HCT116 (cell line): ENCODE results near the gene TMEM135. TPM values are rescaled to one million over a fixed set of nuclear protein-coding genes. Genes with fewer than 3 reads are reported as not detected.
"Not testable (repeated sequence)": the region's sequence is repeated elsewhere in the genome, so short reads cannot be mapped to it uniquely, and the experiment has no call there.

Source experiments
- ATAC-seq: fragments of 200-7000 bp; cut with Tn5 transposase; 2 replicates; pipeline ENCODE4 v1.9.1; 2020; ENCODE audit warnings: mild to moderate bottlenecking, moderate library complexity
- BruUV-seq: library from RNA; stranded (reverse); fragments of 400-500 nt; replicated peaks from 2 replicates; lab custom pipeline; 2021; lab: Mats Ljungman, UMichigan
- CTCF ChIA-PET: fragments of 300-600 bp; sonication (Branson Sonifier 250); formaldehyde crosslinking; loops from one replicate; lab custom pipeline; 2021; ENCODE audit warnings: antibody characterized with exemption; lab: Charles Lee
- POLR2A ChIA-PET: fragments of 300-600, 350-600 bp; sonication (Branson Sonifier 250); formaldehyde crosslinking; loops from one replicate; lab custom pipeline; 2021; ENCODE audit warnings: antibody characterized with exemption; lab: Charles Lee
- RAD21 ChIA-PET, 2 experiments: fragments of 300-600 bp; sonication (Branson Sonifier 250); formaldehyde crosslinking; loops; one replicate each; lab custom pipeline; 2023; ENCODE audit warnings: low total read pairs in 2 of 2; ENCODE audit not compliant: uncharacterized antibody in 2 of 2, unreplicated experiment in 2 of 2, low non-redundant PET in 1 of 2; lab: Charles Lee
- DNase-seq: peaks from one replicate; pipeline ENCODE4 v3.0.0-alpha.2; 2010; ENCODE audit warnings: low read depth, low spot score
- H2AFZ ChIP-seq: fragments of 200-600 bp; shearing (Covaris generic), sonication (generic); 2 replicates; pipeline ENCODE4 v1.6.1; 2017; ENCODE audit warnings: low read depth, mixed run types, mixed read lengths, antibody characterized with exemption, low read length; ENCODE audit not compliant: poor library complexity, severe bottlenecking
- H3K27ac ChIP-seq: 2 replicates; pipeline ENCODE4 v1.5.1; 2012; ENCODE audit warnings: low read depth, low read length
- H3K27me3 ChIP-seq: fragments of 200-600 bp; sonication (generic); 2 replicates; pipeline ENCODE4 v1.6.1; 2016; ENCODE audit warnings: mixed run types, low read length, mixed read lengths; ENCODE audit not compliant: insufficient read depth
- H3K36me3 ChIP-seq, 2 experiments: fragments of 200-500 bp in 1 of 2; fragments of 200-600 bp in 1 of 2; sonication (Bioruptor generic) in 1 of 2; sonication (generic) in 1 of 2; 2 replicates each; pipeline versions ENCODE4 v1.5.1 to v1.6.1; 2014 to 2016; ENCODE audit warnings: low read length in 2 of 2, inconsistent platforms in 1 of 2, mixed read lengths in 1 of 2, mixed run types in 1 of 2; ENCODE audit not compliant: insufficient read depth in 2 of 2, control insufficient read depth in 1 of 2
- H3K4me1 ChIP-seq, 2 experiments: fragments of 200-600 bp in 1 of 2; sonication (generic) in 1 of 2; 2 replicates each; pipeline versions ENCODE4 v1.5.1 to v1.6.1; 2012 to 2017; ENCODE audit warnings: low read length in 2 of 2, inconsistent platforms in 1 of 2, mild to moderate bottlenecking in 1 of 2, mixed read lengths in 1 of 2, mixed run types in 1 of 2, moderate library complexity in 1 of 2; ENCODE audit not compliant: insufficient read depth in 2 of 2, control insufficient read depth in 1 of 2
- H3K4me2 ChIP-seq: fragments of 200-600 bp; sonication (generic); 2 replicates; pipeline ENCODE4 v1.6.1; 2017; ENCODE audit warnings: mixed run types, low read length, mixed read lengths
- H3K4me3 ChIP-seq, 2 experiments: fragments of 200-600 bp in 1 of 2; sonication (generic) in 1 of 2; replicated peaks in 1 of 2; 2 replicates each; pipeline ENCODE4 v1.5.1; 2011 to 2016; ENCODE audit warnings: low read length in 2 of 2, control low read depth in 1 of 2, low read depth in 1 of 2, mild to moderate bottlenecking in 1 of 2, mixed read lengths in 1 of 2, mixed run types in 1 of 2
- H3K79me2 ChIP-seq: fragments of 200-600 bp; sonication (generic); 2 replicates; pipeline ENCODE4 v1.6.1; 2017; ENCODE audit warnings: mild to moderate bottlenecking, mixed run types, low read length, moderate library complexity, mixed read lengths; ENCODE audit not compliant: insufficient read depth
- H3K9ac ChIP-seq: fragments of 200-600 bp; sonication (generic); 2 replicates; pipeline ENCODE4 v1.6.1; 2016; ENCODE audit warnings: low read length, mixed read lengths
- H3K9me2 ChIP-seq: fragments of 200-600 bp; sonication (generic), shearing (Covaris generic); 2 replicates; pipeline ENCODE4 v1.6.1; 2017; ENCODE audit warnings: mixed run types, mild to moderate bottlenecking, moderate library complexity; ENCODE audit not compliant: insufficient read depth
- H3K9me3 ChIP-seq, 2 experiments: fragments of 200-500 bp in 1 of 2; fragments of 200-600 bp in 1 of 2; sonication (Bioruptor generic) in 1 of 2; sonication (generic) in 1 of 2; 2 replicates each; pipeline ENCODE4 v1.6.1; 2014 to 2017; ENCODE audit warnings: low read length in 2 of 2, mixed read lengths in 2 of 2, inconsistent platforms in 1 of 2, low read depth in 1 of 2, mild to moderate bottlenecking in 1 of 2, mixed run types in 1 of 2, moderate library complexity in 1 of 2; ENCODE audit not compliant: control insufficient read depth in 1 of 2, insufficient read depth in 1 of 2
- H4K20me1 ChIP-seq: fragments of 200-600 bp; sonication (generic), shearing (Covaris generic); 2 replicates; pipeline ENCODE4 v1.6.1; 2017; ENCODE audit warnings: mixed run types, mild to moderate bottlenecking, moderate library complexity; ENCODE audit not compliant: insufficient read depth
- ELF1 ChIP-seq: IDR thresholded peaks from 2 replicates; pipeline ENCODE4 v1.6.1; 2012; ENCODE audit warnings: low read depth, borderline replicate concordance
- EZH2 ChIP-seq: fragments of 200-600 bp; sonication (generic); IDR thresholded peaks from 2 replicates; pipeline ENCODE4 v1.6.1; 2017; ENCODE audit warnings: antibody characterized with exemption, mixed run types
- ZBTB33 ChIP-seq: IDR thresholded peaks from 2 replicates; pipeline ENCODE4 v1.6.1; 2011; ENCODE audit warnings: mild to moderate bottlenecking, low read length, moderate library complexity; ENCODE audit not compliant: insufficient replicate concordance; ENCODE audit errors: extremely low read depth
- ZNF274 ChIP-seq: fragments of 200-500 bp; sonication (Bioruptor generic); IDR thresholded peaks from 2 replicates; pipeline ENCODE4 v1.6.1; 2014; ENCODE audit warnings: mild to moderate bottlenecking, low read depth, low read length, inconsistent platforms
- intact Hi-C: fragments of 100-400 bp; cut with micrococcal nuclease; formaldehyde crosslinking; loops from 2 replicates; pipeline ENCODE4 v1.10.0; 2022
- total RNA-seq: library from RNA; stranded (reverse); gene quantifications from one replicate; pipeline ENCODE4 v1.2.1, GENCODE V29; 2021; ENCODE audit not compliant: unreplicated experiment

TMEM135 gene
- total RNA-seq, 1 experiment from 2014 or later = 50.6 TPM

- H3K4me3 ChIP-seq, H4K20me1 ChIP-seq, H3K79me2 ChIP-seq, H3K36me3 ChIP-seq, H3K4me2 ChIP-seq, intact Hi-C loops, CTCF ChIA-PET, RAD21 ChIA-PET, H3K9ac ChIP-seq, ATAC-seq, DNase-seq, BruUV-seq, H2AFZ ChIP-seq, H3K4me1 ChIP-seq, H3K9me2 ChIP-seq, H3K27me3 ChIP-seq, H3K27ac ChIP-seq, H3K9me3 ChIP-seq, POLR2A ChIA-PET: not testable (repeated sequence)
Observed at GRCh38 chr11:87107379-87107778, 69.6 kb downstream of the TMEM135 start.

- Histone ChIP-seq H4K20me1 (no peaks in the 10 kb centered on the region), H3K4me2 (no peak overlapping the region), H3K36me3 (no peaks in the 10 kb centered on the region), H2AFZ (no peak overlapping the region), H3K79me2 (0 out of 2 replicates have a peak, but pooled peaks cover 4% of the 10 kb centered on the region), H3K9ac (no peak overlapping the region), H3K9me3 (no peaks in the 10 kb centered on the region), H3K4me3 (no peak overlapping the region), H3K9me2 (no peaks in the 10 kb centered on the region), H3K4me1 (no peaks in the 10 kb centered on the region), H3K27ac (no peak overlapping the region), H3K27me3 (no peaks in the 10 kb centered on the region)
- ATAC-seq = no peak
- BruUV-seq = no TSS peak
- RAD21 ChIA-PET = no interaction called here
- CTCF ChIA-PET = interaction anchor here (3.4 kb wide), 1 partner anchor 13 kb away, joined by 18 read pairs; no protein-coding TSS in a partner anchor
- POLR2A ChIA-PET = interaction anchor here (1.1 kb wide), 1 partner anchor 11 kb away, joined by 4 read pairs; no protein-coding TSS in a partner anchor
- intact Hi-C loops = no loop called here
- no peak for DNase-seq
- TF ChIP-seq ZNF274 (no peak), ZBTB33 (no peak), EZH2 (no peak), ELF1 (no peak)
Observed at GRCh38 chr11:87110443-87111131, 72.9 kb downstream of the TMEM135 start.
